ENCODE measurements around the gene DPP6.

Gene DPP6

DNA sequence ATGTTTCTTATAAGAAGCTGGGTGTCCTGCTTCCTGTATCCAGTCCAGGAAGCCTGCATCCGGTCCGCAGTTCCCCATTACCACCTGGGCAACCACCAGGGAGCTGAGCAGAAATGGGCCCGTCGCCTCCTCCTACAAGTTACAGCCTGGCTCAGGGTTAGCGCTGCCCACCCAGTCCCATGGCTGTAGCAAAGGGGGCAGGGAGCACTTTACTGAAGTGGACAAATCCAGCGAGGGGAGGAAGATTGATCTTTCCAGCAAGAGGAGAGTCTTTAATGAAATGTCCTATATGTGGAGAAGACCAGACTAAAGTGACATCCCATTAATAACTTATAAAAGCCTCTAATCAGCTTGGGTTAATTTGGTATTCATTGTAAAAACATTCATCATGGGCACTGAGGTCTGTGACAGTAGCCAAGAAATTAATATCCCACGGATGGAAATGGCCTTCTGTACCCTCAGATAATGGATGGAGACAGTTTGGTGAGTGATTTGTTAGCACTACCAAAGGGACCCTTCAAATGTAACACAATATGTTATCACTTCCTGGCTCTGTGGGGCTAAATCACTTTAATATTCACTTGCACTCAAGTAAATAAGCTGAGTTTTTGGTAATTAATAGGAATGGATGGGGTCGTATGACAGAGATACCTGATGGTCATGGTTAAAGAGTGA lies 627.3 kb downstream of the DPP6 start:
- H3K27ac ChIP-seq = no peak overlapping the region
- H3K4me3 ChIP-seq (ENCODE audit: low read depth in 1 of 2, low read length in 1 of 2) = no peak overlapping the region
- TF ChIP-seq, protein P1, sequence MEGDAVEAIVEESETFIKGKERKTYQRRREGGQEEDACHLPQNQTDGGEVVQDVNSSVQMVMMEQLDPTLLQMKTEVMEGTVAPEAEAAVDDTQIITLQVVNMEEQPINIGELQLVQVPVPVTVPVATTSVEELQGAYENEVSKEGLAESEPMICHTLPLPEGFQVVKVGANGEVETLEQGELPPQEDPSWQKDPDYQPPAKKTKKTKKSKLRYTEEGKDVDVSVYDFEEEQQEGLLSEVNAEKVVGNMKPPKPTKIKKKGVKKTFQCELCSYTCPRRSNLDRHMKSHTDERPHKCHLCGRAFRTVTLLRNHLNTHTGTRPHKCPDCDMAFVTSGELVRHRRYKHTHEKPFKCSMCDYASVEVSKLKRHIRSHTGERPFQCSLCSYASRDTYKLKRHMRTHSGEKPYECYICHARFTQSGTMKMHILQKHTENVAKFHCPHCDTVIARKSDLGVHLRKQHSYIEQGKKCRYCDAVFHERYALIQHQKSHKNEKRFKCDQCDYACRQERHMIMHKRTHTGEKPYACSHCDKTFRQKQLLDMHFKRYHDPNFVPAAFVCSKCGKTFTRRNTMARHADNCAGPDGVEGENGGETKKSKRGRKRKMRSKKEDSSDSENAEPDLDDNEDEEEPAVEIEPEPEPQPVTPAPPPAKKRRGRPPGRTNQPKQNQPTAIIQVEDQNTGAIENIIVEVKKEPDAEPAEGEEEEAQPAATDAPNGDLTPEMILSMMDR (IDR thresholded peaks at IDR 0.05) = no peak
- H3K36me3 ChIP-seq = no peaks in the 10 kb centered on the region
- H3K9me3 ChIP-seq = no peaks in the 10 kb centered on the region
- H3K27me3 ChIP-seq = no peaks in the 10 kb centered on the region
- H3K4me1 ChIP-seq (ENCODE audit: control insufficient read depth in 1 of 2, insufficient read depth in 1 of 2, low read depth in 1 of 2, low read length in 1 of 2) = no peaks in the 10 kb centered on the region

DNA sequence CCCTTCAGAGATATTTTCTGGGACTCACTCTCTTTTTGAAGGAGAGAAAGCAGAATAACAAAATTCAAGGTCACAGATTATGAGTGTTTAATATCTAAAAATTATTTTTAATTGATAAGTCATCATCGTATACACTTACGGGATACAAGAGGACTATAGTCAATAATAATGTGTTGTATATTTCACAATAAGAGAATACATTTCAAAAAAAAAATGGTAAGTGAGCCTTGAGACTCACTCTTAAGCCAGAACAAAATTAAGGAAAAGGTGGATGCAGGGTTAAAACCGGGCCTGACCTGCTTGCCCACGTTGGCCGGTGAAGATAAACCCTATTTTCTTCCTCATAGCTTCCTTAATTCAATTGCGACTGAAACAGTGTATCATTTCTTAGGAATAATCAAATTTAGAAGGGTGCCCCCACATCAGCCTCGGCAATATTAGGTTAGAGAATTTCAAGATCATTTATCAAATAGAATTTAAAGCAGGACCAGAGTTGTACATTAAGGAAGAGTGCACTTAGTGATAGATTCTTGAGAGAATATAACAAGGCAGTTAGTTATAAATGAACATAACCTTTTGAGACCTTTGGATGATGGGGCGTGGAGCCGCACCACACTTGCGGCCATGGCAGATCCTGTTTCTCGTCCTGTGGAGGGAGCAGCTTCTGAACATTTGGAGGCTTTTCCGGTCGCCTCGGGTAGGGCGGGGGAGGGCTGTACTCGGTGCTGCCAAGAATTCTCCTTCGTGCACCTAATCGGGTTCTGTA lies 628.9 kb downstream of the DPP6 start:
- Histone ChIP-seq H3K4me1 (ENCODE audit: control insufficient read depth in 1 of 2, insufficient read depth in 1 of 2, low read depth in 1 of 2, low read length in 1 of 2) (no peaks in the 10 kb centered on the region), H3K27ac (no peak overlapping the region), H3K27me3 (no peaks in the 10 kb centered on the region), H3K9me3 (no peaks in the 10 kb centered on the region), H3K36me3 (no peaks in the 10 kb centered on the region), H3K4me3 (ENCODE audit: low read depth in 1 of 2, low read length in 1 of 2) (no peak overlapping the region)
- TF ChIP-seq, protein P1 (IDR thresholded peaks at IDR 0.05) = no peak

DNA sequence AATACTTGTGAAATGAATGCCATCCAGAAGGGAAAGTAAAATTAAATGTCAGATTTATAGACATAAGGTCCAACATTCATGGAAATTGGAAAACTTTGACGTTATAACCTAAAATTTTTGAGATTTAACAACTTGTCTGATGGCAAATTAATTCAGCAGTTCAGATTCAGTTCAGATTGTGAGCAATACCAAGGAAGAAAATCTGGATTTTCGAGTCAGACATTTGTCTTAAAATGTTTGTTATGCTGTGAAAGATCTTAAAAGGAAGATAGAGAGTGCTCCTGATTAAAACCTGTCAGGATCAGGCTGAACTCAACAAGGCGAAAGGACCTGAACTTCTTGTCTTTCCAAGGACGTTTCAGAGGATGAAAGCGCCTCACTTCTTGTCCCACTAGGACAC lies 629.8 kb downstream of the DPP6 start:
- Histone ChIP-seq H3K36me3 (no peaks in the 10 kb centered on the region), H3K27me3 (no peaks in the 10 kb centered on the region), H3K9me3 (no peaks in the 10 kb centered on the region), H3K4me1 (ENCODE audit: control insufficient read depth in 1 of 2, insufficient read depth in 1 of 2, low read depth in 1 of 2, low read length in 1 of 2) (no peaks in the 10 kb centered on the region), H3K27ac (no peak overlapping the region), H3K4me3 (ENCODE audit: low read depth in 1 of 2, low read length in 1 of 2) (no peak overlapping the region)
- TF ChIP-seq, protein P1 (IDR thresholded peaks at IDR 0.05) = no peak

DNA sequence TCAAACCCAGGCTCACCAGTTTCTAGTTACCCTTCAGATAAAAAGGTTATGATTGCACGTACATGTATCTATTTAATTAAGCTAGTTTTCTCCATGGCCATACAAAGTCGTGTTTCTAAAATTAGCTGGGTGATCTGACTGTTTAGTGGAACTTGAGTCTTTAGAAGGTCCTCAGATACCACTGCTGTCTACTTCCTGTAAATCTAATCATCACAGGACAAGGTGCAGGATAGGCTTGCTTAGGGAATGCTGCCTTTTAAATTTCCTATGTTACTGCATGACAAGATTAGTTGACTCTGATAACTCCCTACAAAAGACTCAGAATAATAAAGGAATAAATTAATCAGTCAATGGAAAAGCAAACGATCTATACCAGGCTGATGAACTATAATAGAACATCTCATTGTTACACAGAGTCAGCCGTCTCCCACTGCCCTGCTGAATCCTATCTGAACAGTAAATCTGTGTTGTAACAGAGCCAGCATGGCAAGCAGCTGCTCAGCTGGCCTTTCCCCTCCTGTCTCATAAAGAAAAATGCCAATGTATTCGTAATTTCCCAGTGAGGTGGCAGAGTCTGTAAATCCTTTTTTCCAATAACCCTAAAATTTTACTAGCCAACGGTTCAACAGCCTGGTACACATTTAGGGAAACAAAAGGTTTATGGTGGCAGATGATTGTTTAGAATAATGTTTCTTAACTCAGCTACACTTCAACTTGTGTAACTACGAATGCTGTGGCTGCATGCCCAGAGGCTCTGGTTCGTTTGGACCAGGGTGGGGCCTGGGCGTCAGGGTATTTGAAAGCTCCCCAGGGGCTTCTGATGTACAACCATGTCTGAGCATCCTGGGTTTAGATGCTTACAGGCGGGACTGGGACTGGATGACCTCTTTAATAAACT lies 632.7 kb downstream of the DPP6 start:
- no peak overlapping the region for H3K4me3 ChIP-seq (ENCODE audit: low read depth in 1 of 2, low read length in 1 of 2)
- TF ChIP-seq, protein P1 (IDR thresholded peaks at IDR 0.05) = no peak
- H3K36me3 ChIP-seq = no peaks in the 10 kb centered on the region
- no peaks in the 10 kb centered on the region for H3K9me3 ChIP-seq
- H3K27me3 ChIP-seq = no peaks in the 10 kb centered on the region
- H3K27ac ChIP-seq = no peak overlapping the region
- no peaks in the 10 kb centered on the region for H3K4me1 ChIP-seq (ENCODE audit: control insufficient read depth in 1 of 2, insufficient read depth in 1 of 2, low read depth in 1 of 2, low read length in 1 of 2)

DNA sequence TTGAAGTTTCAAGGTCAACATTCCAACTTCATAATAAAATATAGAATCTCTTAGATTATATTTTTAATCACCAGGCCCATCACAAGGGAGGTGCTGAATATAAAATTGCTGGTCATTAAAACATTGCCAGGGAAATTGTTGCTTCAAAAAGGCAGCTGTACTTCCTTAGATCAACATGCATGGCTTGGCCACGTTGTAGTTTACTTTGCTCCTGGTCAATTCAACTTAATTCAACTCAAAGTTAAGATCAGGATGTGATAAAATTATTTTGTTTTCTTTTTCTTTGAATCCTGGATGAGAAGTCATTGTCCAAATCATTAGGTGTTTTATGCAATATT lies 633.3 kb downstream of the DPP6 start:
- Histone ChIP-seq H3K4me1 (ENCODE audit: control insufficient read depth in 1 of 2, insufficient read depth in 1 of 2, low read depth in 1 of 2, low read length in 1 of 2) (no peaks in the 10 kb centered on the region), H3K9me3 (no peaks in the 10 kb centered on the region), H3K36me3 (no peaks in the 10 kb centered on the region), H3K27ac (no peak overlapping the region), H3K27me3 (no peaks in the 10 kb centered on the region), H3K4me3 (ENCODE audit: low read depth in 1 of 2, low read length in 1 of 2) (no peak overlapping the region)
- TF ChIP-seq, protein P1 (IDR thresholded peaks at IDR 0.05) = no peak

Measured in neutrophil (primary cell).